Measurements from ENCODE around the gene DLG2.

The DLG2 gene

DNA sequence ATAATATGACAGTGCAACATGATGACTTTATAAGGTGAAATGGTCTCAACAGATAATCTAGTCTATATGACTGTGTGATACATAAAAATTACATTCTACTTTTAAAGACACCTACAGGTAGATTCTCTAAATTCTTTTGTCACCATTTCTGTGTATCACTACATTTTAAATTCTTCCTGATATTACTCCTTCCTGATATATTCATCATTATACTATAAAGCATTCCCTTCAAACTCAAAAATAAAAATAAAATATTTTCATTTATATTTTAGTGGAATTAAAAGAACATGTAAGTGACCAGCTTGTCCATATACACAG, 1062.3 kb downstream of the DLG2 start:
- TF ChIP-seq, protein P1, sequence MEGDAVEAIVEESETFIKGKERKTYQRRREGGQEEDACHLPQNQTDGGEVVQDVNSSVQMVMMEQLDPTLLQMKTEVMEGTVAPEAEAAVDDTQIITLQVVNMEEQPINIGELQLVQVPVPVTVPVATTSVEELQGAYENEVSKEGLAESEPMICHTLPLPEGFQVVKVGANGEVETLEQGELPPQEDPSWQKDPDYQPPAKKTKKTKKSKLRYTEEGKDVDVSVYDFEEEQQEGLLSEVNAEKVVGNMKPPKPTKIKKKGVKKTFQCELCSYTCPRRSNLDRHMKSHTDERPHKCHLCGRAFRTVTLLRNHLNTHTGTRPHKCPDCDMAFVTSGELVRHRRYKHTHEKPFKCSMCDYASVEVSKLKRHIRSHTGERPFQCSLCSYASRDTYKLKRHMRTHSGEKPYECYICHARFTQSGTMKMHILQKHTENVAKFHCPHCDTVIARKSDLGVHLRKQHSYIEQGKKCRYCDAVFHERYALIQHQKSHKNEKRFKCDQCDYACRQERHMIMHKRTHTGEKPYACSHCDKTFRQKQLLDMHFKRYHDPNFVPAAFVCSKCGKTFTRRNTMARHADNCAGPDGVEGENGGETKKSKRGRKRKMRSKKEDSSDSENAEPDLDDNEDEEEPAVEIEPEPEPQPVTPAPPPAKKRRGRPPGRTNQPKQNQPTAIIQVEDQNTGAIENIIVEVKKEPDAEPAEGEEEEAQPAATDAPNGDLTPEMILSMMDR (IDR thresholded peaks at IDR 0.05): 0 out of 2 replicates have a peak, but pooled peaks have one; percentile 9

DNA sequence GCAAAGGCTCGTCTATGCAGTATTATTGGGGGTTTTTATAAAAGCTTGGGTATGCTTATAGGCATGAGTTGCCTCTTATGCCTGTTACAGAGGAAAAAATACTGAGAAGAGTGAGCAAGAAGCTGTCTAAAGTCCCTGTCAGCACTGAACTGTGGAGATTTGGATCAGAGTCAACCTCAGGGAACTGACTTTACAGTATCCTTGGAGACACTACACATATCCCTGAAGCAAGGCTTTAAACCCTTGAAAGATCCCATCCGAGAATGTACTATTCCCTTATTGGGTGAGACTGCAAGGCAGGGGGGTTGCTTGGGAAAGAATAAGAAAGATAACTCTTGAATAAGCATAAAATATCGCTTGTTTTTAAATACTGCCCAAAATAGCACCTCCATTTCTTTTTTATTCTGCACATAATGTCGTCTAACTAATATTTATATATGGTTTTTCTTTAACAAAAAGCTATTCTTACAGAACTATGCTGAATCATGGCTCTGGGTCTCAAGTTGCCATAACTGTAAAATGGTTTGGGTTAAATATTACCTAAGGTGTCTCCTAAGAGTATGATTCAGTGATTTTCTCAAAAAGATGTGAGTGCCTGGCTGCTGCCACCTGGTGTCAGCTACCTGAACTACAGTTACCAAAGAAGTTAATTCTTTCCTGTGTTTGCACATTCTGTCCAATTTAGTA, 1062.8 kb downstream of the DLG2 start:
- TF ChIP-seq, protein P1 (IDR thresholded peaks at IDR 0.05): peak; percentile 90

DNA sequence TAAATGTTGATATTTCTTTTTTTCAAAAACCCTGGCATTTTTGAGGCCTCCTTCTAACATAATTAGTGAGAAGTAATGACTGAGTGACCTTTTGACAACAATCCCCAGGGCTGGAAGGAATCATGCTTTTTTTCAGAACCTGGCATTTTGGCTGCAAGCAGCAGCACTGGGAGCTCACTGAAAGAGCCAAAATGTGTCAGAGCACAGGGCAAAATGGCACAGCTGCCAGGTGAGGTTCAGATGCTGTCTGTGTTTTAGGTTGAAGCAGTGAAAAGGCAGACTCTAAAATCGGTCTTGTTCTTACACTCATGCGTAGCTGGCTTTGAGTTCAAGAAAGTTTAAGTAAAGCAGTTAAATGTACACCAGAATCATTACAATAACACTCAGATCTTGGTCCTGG, 1063.8 kb downstream of the DLG2 start:
- TF ChIP-seq, protein P1 (IDR thresholded peaks at IDR 0.05): no peak

DNA sequence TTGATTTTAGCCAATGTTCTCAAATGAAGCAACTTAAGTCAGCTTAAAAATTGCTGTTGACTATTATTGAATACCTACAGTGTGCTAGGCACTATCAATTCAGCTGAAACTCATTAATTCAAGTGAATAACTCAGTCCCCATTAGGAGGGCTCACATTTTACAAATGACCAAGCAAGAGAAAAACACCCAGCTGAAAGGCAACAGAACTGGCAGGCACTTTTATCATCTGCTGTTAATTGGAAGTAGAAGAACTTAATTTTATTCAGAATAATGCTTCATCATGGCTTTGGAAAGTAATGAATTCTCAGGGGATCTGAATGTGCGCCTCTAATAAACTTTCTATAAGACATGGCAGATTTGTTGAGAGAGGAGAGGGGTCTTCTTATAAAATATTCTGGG, 1066.9 kb downstream of the DLG2 start:
- TF ChIP-seq, protein P1 (IDR thresholded peaks at IDR 0.05): no peak

DNA sequence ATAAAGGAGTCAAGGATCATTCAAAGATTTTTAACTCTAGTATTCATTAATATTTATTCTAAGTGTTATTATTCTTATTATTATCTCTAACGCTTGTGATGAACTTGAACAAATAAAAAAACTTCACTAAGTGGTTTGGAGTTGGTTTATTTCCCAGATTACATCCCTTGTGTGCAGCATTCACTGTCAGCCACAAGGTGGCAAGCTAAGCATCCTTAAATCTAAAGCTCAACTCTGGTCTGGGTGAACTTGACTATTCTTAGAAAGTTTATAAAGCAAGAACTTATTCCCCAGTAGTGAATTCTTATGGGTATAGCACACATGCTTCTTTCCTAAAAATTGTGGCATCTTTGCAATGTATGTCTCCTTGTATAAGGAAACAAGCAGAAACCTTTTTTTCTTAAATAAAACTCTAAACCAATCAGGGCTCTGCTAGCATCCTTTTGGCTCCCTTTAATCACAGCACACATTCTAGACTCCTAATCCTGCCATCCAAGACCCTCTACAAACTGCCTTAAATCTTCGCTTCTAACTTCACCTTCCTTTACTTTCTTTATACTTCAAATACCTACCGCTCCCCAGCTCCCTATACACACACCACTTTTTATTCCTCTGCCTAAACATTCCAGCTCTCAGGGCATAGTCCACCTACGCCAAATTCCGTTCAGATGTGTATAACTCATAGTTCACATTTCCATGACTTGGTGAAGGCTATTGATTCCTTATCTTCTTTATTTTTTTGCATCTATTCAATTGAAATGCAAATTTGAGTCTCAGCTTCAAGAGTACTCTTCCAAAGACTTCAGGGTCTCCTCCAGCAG, 1068.8 kb downstream of the DLG2 start:
- TF ChIP-seq, protein P1 (IDR thresholded peaks at IDR 0.05): peak; percentile 91

DNA sequence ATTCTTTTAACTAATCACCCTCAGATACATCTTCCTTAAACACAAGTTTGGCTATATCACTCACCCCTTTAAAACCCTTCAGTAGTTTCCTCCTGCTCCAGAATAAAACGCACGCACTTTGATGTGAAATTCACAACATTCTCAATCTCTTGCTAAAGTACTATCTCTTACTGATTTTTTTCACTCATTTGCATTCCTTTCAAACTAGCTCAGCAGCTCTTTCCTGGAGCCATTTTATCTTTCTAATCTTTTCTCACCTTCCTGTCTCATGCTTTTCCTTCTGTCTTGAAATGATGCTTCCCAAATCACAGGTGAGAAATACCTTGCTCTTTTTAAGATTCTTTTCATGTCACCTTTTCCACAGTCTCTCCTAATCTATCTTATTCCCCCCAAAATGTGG, 1074.4 kb downstream of the DLG2 start:
- TF ChIP-seq, protein P1 (IDR thresholded peaks at IDR 0.05): no peak

DNA sequence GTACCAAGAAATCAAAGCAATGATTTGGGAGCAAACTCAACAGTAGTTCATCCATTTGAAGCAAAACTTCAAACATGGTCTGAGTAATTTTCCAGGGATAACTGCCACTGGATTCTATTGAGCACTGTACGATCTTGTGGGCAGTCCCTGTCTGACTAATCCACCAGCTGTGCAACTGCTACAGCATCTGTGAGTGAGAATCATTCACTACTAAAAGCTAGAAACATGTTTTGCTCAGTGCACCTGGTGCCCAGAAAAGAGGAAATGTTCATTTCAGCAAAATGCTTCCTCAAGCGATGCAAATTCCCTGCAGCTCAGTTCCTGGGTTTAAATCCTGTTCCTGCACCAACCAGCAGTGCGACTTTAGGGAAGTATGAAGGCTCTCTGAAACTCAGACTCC, 1077.9 kb downstream of the DLG2 start:
- TF ChIP-seq, protein P1 (IDR thresholded peaks at IDR 0.05): no peak

All from LNCAP (cell line).